Muscle of back (tissue), 11 donors: ENCODE results near the gene MICAL3. TPM values are rescaled to one million over a fixed set of nuclear protein-coding genes. Genes with fewer than 3 reads are reported as not detected.

Source experiments
- DNase-seq, 3 donors: peaks; one replicate each; pipeline versions ENCODE4 v3.0.0 to v3.0.0-alpha.2; 2013
- polyA plus RNA-seq, 10 donors: library from polyadenylated mRNA; unstranded; fragments of 120-200 nt; gene quantifications; one replicate each; pipeline ENCODE4 v1.2.1, GENCODE V29; 2013; ENCODE audit not compliant: insufficient read length in 10 of 10

The MICAL3 gene
- polyA plus RNA-seq, 10 donors: 24.8 to 49.3 (median 31.7) TPM

DNA sequence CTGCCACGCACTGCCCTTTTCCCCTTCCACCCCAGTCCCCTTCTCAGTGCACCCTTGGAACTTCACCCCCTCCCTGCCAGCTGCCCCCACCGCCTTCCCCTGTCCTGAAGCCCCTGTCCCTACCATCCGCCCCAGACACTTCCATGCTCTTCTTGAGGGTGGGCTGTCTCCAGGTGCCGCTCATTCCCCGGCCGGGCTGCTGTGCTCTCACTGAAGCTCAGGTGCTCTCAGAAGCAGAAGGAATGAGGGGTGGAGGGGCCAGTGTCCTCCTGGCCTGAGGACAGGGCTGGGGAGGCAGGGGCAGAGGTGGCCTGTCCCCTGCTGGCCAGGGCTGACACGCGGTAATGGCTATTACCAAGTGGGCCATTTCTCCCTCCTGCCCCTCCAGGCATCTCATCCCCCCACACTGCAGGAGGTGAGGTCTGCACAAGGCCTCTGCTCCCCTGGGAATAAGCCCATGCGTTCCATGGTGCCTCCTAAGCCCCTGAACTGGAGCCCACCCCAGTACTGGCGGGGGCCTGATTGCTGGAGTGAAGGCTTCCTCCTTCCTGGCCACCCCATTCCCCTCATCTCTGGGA is 243.5 kb downstream of the MICAL3 start:
- DNase-seq: no peak

DNA sequence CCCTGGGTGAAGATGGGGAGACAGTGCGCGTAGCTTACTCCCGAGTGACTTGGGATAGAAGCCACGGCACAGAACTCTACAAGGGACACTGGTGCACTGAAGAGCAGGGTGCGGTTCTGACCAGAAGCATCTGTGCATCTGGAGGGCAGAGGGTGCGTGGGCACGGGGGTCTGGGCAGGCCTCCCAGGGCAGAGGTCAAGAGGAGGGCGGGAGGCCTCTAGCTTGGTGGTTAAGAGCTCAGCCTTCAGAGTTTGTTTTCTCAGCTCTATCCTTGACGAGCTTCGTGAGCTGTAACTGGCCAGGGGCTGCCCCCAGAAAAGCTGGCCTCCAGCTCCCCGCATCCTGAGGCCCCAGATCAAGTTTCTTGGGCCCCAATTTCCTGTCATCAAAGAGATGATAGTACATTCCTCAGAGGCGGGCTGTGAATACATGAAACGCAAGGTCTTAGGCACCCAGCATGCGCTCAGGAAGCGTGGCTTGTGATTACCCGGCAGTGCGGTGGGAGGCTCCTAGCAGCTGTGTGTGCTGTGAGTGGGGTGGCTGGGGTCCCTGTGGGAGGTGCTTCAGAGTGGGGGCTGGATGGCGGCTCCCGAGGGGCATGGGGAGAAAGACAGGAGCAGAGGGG is 244.1 kb downstream of the MICAL3 start:
- no peak for DNase-seq

DNA sequence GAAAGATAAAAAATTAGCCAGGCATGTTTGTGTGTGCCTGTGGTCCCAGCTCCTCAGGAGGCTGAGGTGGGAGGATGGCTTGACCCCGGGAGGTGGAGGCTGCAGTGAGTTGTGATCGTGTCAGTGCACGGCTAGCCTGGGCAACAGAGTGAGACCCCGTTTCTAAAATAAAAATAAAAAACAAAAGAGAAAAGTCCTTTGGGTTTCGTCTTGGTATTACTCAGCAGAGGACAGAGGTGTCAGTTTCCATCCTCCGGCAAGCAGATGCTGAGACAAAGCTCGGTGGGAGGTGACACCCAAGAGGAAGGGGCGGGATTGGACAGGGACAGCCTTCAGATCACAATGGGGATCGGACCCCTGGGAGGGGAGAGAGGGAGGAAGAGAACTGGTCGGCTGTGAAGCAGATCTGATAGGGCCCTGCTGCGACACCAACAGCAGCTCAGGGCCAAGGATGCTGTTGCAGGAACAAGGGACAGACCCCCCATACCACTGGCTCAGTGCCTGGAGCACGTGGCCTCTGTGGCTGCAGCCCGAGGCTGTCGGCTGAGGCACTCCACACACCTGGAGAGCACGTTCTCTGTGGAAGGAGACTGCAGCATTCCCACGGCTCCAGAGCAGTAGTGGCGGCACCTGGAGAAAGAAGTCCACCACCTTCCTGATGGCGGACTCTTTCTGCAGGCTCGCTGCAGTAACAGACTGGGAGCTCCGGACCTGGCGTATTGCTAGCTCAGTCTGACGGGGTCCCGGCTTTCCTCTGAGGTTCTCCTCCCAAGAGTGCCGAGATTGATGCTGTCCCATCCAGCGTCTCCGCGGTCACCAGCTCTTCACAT is 244.9 kb downstream of the MICAL3 start:
- no peak for DNase-seq

DNA sequence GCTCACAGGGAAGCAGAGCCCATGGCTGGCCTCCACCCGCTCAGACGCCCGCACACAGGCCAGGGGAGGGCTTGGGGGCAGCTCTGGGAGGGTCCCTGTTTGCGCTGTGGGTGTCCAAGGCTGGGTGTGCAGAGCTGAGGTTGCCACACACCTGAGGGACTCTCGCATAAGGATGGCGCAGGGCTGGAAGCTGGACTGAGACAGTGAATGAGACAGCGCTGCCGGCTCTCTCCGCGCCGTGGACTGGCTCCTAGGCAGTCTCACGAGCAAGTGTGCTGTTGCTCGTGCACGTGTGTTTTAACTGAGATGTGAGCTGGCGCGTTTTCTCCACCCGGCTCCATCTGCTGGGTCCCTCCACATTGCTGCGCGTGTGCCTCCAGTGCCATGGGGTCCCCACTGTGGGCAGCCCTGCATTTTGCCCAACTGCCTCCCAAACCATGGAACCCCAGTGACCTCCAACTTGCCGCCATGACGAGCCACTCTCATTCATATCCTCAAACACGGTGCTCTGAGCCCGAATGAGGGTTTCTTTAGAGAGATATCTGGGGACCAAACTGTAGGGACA is 245.9 kb downstream of the MICAL3 start:
- DNase-seq: no peak

DNA sequence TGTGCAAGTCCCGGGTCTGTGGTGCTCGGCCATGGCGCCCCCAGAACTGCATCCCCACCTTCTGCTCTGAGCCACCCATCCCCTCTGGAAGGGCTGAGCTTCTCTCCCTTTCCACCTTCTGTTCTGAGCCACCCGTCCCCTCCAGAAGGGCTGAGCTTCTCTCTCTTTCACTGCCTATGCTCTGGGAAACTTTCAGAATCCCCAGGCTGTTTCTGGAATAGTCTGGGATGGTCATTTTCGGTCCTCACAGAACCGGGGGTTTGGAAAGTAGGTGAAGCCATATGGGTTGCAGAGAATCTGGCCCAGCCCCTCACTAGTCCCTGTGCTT is 246.7 kb downstream of the MICAL3 start:
- no peak for DNase-seq

DNA sequence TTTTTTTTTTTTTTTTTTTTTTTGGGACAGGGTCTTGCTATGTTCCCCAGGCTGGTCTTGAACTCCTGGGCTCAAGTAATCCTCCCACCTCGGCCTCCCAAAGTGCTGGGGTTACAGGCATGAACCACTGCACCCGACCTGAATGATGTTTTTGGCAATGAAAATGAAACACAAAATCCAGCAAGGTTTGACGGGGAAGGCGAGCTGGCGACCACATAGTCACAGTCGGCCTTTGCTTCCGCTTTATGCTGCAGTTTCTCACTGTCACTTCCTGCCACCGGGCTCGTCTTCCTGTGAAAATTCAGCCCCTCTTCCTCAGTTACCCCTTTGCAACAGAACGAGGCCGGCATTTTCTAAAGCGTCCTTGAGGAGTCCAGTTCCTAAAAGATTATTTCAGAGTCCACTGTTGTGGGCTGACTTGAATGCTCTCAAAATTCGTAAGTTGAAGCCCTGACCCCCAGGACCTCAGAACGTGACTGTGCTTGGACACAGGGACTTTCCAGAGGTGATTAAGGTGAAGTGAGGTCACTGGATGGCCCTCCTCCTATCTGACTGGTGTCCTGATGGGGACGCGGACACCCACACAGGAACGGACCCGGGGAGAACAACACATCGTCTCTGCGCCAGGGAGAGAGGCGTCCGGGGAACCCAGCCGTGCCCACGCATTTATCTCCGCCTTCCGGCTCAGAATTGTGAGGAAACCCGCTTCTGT is 247.2 kb downstream of the MICAL3 start:
- no peak for DNase-seq

DNA sequence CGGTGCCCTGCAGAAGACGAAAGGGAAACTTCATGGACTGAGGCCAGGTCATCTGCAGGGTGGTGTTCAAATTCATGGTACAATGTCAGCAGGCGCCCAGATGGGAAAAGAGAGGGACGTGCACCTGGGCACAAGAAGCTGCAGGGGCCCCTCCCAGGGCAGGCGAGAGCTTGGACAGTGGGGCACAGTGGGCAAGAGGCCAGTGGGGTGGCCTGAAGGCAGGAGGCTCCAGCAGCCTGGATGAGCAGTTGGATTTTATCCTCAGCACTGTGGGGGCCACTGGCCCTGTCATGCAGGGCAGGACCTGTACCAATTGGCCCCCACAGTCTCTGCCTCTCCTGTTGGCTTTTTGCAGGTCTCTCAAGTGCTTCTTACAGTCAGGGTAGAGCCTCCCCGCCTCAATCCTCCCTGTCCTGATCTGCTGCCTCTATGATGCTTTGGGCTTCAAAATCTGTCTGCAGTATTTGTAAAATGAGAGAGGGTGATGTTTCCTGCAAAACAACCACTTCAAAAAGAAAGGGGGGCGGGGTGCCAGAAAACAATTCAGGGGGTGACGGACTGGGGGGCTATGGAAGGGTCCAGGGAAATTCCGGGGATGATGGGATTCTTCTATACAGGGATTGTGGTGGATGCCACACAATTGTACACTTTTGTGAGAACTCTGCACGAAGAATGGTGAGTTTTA is 248.4 kb downstream of the MICAL3 start:
- no peak for DNase-seq

DNA sequence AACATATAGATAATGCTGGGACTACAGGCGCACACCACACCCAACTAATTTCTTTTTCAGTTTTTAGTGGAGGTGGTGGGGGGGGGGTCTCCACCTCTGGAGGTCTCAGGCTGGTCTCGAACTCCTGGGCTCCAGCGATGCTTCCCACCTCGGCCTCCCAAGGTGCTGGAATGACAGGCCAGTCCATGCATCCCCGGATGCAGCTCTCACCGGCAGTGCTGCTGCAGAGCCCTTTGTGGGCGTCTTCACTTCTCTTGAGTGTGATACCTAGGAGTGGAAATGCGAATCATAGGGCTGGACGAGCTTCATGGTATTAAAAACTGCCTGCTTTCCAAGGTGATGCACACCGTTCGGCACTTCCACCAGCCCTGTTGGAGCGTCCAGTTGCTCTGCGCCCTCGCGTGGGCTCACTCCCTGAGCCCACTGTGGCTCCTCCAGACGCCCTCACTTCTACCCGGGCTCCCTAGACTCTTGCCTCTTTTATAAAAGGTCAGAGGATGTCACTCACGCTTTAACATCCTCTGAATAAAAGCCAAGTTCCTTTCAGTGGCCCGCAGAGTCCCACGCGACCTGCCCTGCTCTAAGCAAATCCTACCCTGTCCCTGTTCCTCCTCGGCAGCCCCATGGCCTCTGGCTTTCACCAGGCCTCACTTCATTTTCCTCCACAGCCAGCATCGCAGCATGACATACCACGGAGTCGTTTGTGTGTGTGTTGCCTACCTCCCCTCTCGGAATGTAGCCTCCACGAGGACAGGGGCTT is 249.3 kb downstream of the MICAL3 start:
- no peak for DNase-seq

DNA sequence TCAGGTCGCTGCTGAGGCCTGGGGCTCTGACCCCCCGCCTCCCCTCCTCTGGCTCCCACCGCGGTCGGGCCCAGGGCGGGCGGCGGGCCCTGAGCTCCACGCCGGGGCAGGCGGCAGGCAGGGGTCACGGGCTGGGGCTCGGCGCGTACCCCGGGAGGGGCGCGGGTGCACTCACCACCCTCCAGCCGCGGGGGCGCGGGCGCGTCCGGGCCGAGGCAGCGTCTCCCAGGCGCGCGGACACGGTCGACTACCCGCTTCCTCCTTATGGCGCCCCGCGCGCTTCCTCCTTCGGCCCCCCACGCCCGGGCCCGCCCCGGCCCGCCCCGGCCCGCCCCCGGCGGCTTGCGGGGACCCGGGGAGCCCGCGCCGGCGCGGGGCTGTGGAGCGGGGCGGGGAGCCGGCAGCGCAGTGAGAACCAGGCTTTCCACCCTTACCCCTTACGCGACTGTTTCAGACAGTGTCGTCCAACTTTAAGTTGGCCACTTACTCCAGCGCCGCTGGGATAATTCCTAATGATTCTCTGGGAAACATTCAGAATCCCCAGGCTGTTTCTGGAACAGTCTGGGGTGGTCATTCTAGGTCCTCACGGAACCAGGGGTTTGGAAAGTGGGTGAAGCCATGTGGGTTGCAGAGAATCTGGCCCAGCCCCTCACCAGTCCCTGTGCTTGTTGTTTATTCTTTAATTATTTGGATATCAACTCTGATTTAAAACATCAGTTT is 250.0 kb downstream of the MICAL3 start, which contains the start of gene BID:
BID (minus strand) TSS at position 264 of the 720 bp plus-strand sequence. CDS start 24,353 bp downstream, outside the sequence.
- DNase-seq: peak in 1 of 3 donors; percentile 61

DNA sequence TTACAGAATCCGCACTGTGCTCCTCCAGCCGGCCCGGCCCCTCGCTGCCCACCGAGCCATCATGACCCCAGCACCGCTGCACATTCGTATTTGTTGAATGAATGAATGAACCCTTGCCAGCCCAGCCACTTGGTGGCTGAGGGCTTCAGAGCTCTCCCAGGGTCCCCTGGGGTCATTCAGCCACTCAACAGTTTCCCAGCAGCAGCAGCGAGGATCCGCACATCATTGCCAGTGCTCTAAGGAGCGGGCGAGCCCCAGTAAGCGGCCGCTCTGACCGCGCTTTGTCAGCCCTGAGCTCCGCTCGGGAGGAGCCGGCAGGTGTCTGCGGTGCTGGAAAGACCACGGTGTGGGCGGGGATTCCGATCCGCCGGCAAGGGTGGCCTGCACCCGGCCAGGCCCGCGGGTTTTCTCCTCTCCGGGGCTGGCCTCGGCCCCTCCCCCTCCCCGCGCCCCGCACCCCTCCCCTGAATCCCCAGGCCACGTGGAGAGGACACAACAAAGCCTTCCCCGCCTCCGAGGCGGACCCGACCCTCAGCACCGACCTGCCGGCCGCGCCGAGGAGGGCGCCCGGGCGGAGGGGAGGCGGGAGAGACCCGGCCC is 250.7 kb downstream of the MICAL3 start:
- DNase-seq: peak in 1 of 3 donors; percentile 65

DNA sequence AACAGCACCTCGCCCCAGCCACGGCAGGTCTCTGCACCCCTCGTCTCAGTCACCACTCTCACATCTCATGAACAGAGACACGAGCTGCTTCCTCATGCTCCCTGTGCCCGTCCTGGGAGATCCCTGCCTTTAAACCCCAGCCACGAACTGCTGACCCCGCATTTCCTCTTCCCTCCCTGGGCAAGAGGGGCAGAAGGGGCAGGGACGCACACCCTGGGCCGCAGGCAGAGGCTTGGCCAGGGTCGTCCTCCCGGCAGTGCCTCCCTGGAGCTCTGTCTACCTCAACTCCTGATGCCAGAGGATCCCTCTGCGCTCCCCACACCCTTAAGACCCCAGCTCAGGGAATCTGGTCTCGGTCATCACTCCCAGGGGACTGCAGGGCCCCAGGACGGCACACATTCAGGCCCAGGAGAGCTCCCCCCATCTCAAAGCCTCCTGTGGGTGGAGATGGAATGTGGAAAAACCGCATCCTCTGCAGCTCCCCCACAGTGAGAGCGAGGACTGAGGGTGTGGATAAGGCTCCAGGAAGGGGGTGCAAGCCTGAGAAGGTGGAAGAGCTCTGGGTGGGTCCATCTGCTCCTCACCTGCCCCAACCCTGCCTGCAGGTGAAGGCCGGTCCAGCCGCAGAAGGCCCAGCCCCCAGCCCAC is 251.3 kb downstream of the MICAL3 start:
- no peak for DNase-seq

DNA sequence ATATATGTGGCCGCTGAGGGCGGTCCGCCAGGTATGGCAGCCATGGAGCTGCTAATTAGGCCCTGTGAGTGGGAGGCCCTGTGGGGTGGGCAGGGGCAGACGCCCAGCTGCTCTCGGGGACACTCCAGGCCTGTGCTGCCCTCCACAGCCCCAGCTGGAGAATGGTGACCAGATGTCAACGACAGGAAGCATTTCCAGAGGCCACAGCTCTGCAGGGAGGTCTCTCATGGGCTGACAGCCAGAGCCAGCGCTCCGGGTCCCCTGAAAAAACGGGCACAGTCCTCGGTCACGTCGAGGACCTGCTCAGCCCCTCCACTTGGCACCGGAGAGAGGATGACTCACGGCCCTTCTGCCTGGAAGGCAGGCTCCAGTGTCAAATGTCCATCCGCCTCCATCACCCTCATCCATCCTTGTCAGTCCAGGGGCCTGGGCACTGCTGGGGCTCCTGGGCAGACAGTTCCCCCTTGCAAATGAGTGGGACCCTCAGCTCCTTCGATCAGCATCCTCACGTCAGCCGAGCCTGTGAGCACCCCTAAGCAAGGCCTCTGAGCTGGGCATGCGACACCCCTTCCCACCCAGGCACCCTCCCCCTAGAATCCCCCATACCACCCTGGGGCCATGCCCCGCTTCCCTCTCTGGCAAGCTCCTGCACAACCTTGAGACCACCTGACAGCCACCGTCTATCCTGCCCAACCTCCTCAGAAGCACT is 252.0 kb downstream of the MICAL3 start:
- peak in 1 of 3 donors; percentile 45 for DNase-seq

DNA sequence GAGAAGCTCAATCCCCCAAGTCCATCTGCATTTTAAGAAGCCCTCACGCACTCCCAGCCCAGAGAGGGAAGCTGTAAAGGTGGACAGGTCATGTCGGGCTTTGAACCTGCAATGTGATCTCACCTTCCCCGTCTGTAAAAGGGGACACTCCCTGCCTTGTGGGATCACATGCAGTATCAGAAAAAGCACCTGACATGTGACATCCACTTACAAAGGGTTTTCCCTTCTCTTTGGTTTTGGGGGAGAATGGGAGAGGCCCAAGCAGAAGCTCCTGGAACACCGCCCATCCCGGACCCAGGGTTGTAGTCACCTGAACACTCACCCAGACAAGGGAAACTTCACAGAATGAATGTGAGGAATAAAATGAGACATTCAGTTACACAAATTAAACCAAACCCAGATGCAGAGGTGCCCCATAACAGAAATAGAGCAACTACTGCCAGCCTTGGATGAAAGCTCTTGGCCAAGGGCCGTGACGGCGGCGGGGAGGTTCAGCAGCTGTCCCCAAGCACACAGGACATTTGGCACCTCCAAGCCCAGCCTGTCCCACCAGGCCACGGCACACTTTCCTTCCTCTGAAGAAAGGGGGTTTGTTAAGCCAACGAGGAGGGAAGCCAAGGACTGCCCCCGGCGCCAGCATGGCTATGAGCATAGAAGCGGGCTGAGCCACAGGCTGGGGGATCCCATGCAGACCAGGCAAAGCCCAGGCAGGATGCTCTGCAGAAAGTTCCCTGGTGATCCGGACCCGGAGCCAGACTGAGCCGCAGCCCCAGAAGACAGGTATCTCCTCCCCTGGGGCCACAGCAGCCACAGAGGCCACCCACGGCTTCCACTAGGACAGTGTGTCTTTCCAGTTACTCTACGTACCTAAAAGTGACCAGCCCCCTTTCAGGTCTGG is 253.9 kb downstream of the MICAL3 start:
- no peak for DNase-seq

DNA sequence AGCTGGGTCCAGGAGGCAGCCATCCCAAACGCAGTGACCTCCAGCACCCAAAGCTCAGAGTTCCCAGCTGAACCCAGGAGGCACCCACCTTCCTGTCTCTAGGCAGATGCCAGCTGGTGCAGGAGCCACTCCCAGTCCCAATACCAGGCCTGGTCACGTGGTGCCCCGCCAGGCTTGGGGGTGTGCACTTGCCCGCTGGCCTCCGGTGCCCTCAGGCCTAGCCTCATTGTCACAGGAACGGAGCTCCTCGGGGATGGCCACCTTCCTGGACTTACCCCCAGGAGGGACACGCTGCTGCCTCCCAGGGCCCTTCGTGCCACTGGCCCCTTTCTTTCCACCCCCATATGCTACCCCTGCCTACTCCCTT is 254.7 kb downstream of the MICAL3 start:
- DNase-seq: no peak

DNA sequence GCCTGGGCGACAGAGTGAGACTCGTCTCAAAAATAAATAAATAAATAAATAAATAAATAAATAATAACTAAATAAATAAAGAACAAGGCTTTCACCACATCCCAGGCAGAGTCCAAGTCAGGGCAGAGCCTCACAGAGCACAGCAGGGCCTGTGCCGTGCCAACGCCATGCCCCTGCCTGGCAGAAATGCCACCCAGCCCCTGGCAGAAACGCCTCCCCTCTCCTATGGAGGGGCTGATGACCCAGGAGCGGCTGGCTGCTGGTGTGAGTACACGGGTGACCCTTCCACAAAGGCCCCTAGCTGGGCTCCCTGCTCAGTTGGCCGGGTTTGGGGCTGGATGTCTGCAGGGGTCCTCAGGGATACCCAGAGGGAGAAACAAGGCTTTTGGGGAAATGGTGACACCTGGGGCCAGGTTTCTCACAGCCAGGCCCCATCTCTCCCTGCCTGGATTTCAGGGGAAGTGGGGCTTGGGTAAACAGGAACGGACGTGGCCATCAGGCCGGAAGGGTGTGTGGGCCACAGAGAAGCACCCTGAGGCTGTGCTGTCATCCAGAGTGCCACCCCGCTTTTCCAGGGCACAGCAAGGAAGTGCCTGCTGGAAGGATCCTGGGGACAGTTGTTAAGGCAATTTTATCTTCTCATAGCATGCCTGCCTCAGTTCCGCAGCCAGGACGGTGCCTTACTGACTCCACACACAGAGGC is 255.2 kb downstream of the MICAL3 start:
- DNase-seq: no peak

DNA sequence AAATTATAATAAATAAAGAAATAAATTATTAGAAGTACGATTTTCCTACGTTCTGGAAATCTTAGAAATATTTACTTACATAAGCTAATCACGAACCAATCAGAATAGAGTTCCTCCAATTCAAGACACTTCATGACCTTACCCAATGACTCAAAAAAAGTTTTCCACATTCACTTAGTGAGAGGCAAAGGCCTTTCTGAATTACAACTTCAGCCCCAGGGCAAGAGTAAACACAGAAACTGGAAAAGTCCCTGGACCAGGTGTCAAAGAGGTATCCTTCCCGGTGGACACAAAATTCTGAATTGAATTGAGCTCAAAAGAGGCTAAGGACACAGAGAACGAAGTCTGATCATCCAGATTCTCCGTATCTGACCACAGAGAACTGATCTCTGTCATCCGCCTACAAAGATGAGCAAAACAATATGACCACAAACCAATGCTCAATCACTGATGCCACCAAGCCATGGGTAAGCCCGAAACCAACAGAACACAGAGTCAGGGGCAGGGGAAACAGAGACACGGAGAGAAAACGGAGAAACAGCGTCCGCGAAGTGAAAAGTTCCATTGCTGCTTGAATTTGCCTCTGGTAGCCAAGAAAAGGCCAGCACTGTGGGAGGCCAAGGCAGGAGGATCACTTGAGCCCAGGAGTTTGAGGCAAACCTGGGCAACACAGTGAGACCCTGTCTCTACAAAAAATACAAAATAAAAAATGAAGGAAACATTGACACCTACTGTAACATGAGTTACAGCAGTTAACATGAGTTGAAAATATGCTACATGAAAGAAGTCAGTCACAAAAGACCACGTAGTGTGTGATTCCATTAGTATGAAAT is 256.9 kb downstream of the MICAL3 start:
- no peak for DNase-seq
